Naive thymus-derived CD8-positive, alpha-beta T cell (primary cell): Measurements from ENCODE around the gene KAT8. TPM values are rescaled to one million over a fixed set of nuclear protein-coding genes. Genes with fewer than 3 reads are reported as not detected.
A peak's percentile ranks its signal among the peaks of the same experiment; 100 is the strongest.
"Not testable (repeated sequence)": the region's sequence is repeated elsewhere in the genome, so short reads cannot be mapped to it uniquely, and the experiment has no call there.

Experiments
- ATAC-seq, 2 donors: fragments of 150-1000 bp; cut with Tn5 transposase in 1 of 2; sonication (Bioruptor Pico), chemical (Tn5 transposase) in 1 of 2; 1 replicate in 1 of 2; 2 replicates in 1 of 2; pipeline ENCODE4 v1.10.0; 2021; ENCODE audit warnings: mild to moderate bottlenecking in 2 of 2, moderate library complexity in 2 of 2
- POLR2A ChIA-PET: fragments of 350-600 bp; sonication (Branson Sonifier 250); formaldehyde crosslinking; loops from one replicate; lab custom pipeline; 2021; ENCODE audit warnings: antibody characterized with exemption; lab: Charles Lee
- DNase-seq, 10 donors: peaks; one replicate each; pipeline versions ENCODE4 v3.0.0 to v3.0.0-alpha.2; 2020 to 2022
- H3K27ac Mint-ChIP-seq, 10 donors: one replicate each; pipeline ENCODE4 v1.8.0; 2020 to 2022; ENCODE audit warnings: mild to moderate bottlenecking in 10 of 10, mixed read lengths in 10 of 10, moderate library complexity in 4 of 10, inconsistent platforms in 1 of 10
- H3K27me3 Mint-ChIP-seq, 5 donors: one replicate each; pipeline ENCODE4 v1.8.0; 2021 to 2022; ENCODE audit warnings: mixed read lengths in 5 of 5
- H3K36me3 Mint-ChIP-seq, 3 donors: one replicate each; pipeline ENCODE4 v1.8.0; 2020 to 2022; ENCODE audit warnings: mixed read lengths in 3 of 3, mild to moderate bottlenecking in 2 of 3, inconsistent platforms in 1 of 3
- H3K4me1 Mint-ChIP-seq, 4 donors: one replicate each; pipeline ENCODE4 v1.8.0; 2021 to 2022; ENCODE audit warnings: mixed read lengths in 4 of 4
- H3K4me3 Mint-ChIP-seq, 10 donors: one replicate each; pipeline ENCODE4 v1.8.0; 2020 to 2022; ENCODE audit warnings: mild to moderate bottlenecking in 10 of 10, mixed read lengths in 10 of 10, moderate library complexity in 6 of 10, inconsistent platforms in 1 of 10
- H3K9me3 Mint-ChIP-seq, 9 donors: one replicate each; pipeline ENCODE4 v1.8.0; 2020 to 2022; ENCODE audit warnings: mixed read lengths in 9 of 9, mild to moderate bottlenecking in 3 of 9, inconsistent platforms in 1 of 9, moderate library complexity in 1 of 9
- polyA plus RNA-seq, 3 donors: library from polyadenylated mRNA; unstranded; fragments of 300-500 nt; fragmentation: Illumina TruSeq; gene quantifications; one replicate each; pipeline ENCODE4 v1.2.3, GENCODE V29; 2021
- total RNA-seq, 8 experiments: library from RNA in 2 of 8; stranded (reverse) in 2 of 8; gene quantifications; one replicate each; pipeline ENCODE4 v1.2.3 and lab custom pipeline; 2021 to 2026

Gene KAT8
- total and polyA plus RNA-seq, 5 experiments from 2014 or later: 58.0 to 123 (median 90.5) TPM

GRCh38 chr16:31144418-31144817 is 27.0 kb downstream of the KAT8 start:
- H3K9me3 Mint-ChIP-seq, DNase-seq, ATAC-seq, H3K27me3 Mint-ChIP-seq, H3K36me3 Mint-ChIP-seq: not testable (repeated sequence)
- POLR2A ChIA-PET: interaction anchor here (3.5 to 7.2 kb wide), 2 partner anchors 33 to 39 kb away, joined by 28 to 240 read pairs; partner anchors contain the start of gene FUS
- Mint-ChIP-seq H3K4me3 (peak overlapping the region in 6 of 10 donors; percentile 45 to 79 (median 72)), H3K4me1 (peaks cover 9 to 22% (median 15%) of the 10 kb centered on the region in 4 donors), H3K27ac (peak overlapping the region in 4 of 10 donors; percentile 25 to 70 (median 54))

GRCh38 chr16:31145398-31145990 is 28.0 kb downstream of the KAT8 start:
- POLR2A ChIA-PET: interaction anchor here (0.6 to 7.2 kb wide), 4 partner anchors 32 to 55 kb away, joined by 3 to 240 read pairs (median 8); partner anchors contain the start of gene FUS
- H3K9me3 Mint-ChIP-seq: no peaks in the 10 kb centered on the region
- H3K27ac Mint-ChIP-seq: no peak overlapping the region
- H3K36me3 Mint-ChIP-seq: no peaks in the 10 kb centered on the region
- H3K4me1 Mint-ChIP-seq: peaks cover 9 to 22% (median 15%) of the 10 kb centered on the region in 4 donors
- ATAC-seq: no peak
- DNase-seq: no peak
- peaks cover 0 to 5% (median 0%) of the 10 kb centered on the region in 5 donors for H3K27me3 Mint-ChIP-seq
- no peak overlapping the region for H3K4me3 Mint-ChIP-seq

- H3K4me1 Mint-ChIP-seq: peaks cover 5 to 14% (median 6%) of the 10 kb centered on the region in 4 donors
- ATAC-seq (no peak), DNase-seq (no peak)
- no peaks in the 10 kb centered on the region for H3K9me3 Mint-ChIP-seq
- no peak overlapping the region for H3K4me3 Mint-ChIP-seq
- H3K27ac Mint-ChIP-seq: peak overlapping the region in 1 of 10 donors; percentile 60
- H3K36me3 Mint-ChIP-seq: no peaks in the 10 kb centered on the region
- peaks cover 0 to 5% (median 0%) of the 10 kb centered on the region in 5 donors for H3K27me3 Mint-ChIP-seq
- POLR2A ChIA-PET: no interaction called here
Observed at GRCh38 chr16:31147574-31147973, 30.1 kb downstream of the KAT8 start.

- Mint-ChIP-seq H3K27me3 (peaks cover 0 to 5% (median 0%) of the 10 kb centered on the region in 5 donors), H3K4me3 (no peak overlapping the region), H3K27ac (no peak overlapping the region), H3K4me1 (peaks cover 5 to 14% (median 6%) of the 10 kb centered on the region in 4 donors), H3K36me3 (no peaks in the 10 kb centered on the region), H3K9me3 (no peaks in the 10 kb centered on the region)
- POLR2A ChIA-PET: no interaction called here
- ATAC-seq: peak in 1 of 2 donors; percentile 42
- DNase-seq: peak in 1 of 10 donors; percentile 40
Observed at GRCh38 chr16:31148281-31148728, 30.8 kb downstream of the KAT8 start.

GRCh38 chr16:31148896-31149295 is 31.4 kb downstream of the KAT8 start:
- ATAC-seq (no peak), DNase-seq (peak in 1 of 10 donors; percentile 52)
- Mint-ChIP-seq H3K9me3 (no peaks in the 10 kb centered on the region), H3K4me1 (peaks cover 0 to 9% (median 2%) of the 10 kb centered on the region in 4 donors), H3K27me3 (peaks cover 0 to 5% (median 0%) of the 10 kb centered on the region in 5 donors), H3K27ac (no peak overlapping the region), H3K36me3 (no peaks in the 10 kb centered on the region), H3K4me3 (no peak overlapping the region)
- POLR2A ChIA-PET: no interaction called here

- DNase-seq (no peak), ATAC-seq (no peak)
- H3K27me3 Mint-ChIP-seq: peaks cover 0 to 5% (median 0%) of the 10 kb centered on the region in 5 donors
- H3K9me3 Mint-ChIP-seq: no peaks in the 10 kb centered on the region
- H3K36me3 Mint-ChIP-seq: no peaks in the 10 kb centered on the region
- H3K27ac Mint-ChIP-seq: no peak overlapping the region
- peaks cover 0 to 4% (median 2%) of the 10 kb centered on the region in 4 donors for H3K4me1 Mint-ChIP-seq
- POLR2A ChIA-PET: no interaction called here
- H3K4me3 Mint-ChIP-seq: no peak overlapping the region
Observed at GRCh38 chr16:31149332-31149731, 31.9 kb downstream of the KAT8 start.

- ATAC-seq (no peak), DNase-seq (peak in 1 of 10 donors; percentile 37)
- H3K36me3 Mint-ChIP-seq: no peaks in the 10 kb centered on the region
- H3K27me3 Mint-ChIP-seq: peaks cover 0 to 5% (median 0%) of the 10 kb centered on the region in 5 donors
- H3K9me3 Mint-ChIP-seq: no peaks in the 10 kb centered on the region
- POLR2A ChIA-PET: no interaction called here
- peaks cover 0 to 4% (median 2%) of the 10 kb centered on the region in 4 donors for H3K4me1 Mint-ChIP-seq
- no peak within 1 kb of the TSS for H3K27ac Mint-ChIP-seq
- no peak within 1 kb of the TSS for H3K4me3 Mint-ChIP-seq
Observed at GRCh38 chr16:31149894-31150890, 32.7 kb downstream of the KAT8 start, which contains the start of gene PRSS36. Gene PRSS36, minus strand, starts transcription at chr16:31150066. Its CDS starts 31 bp downstream, at chr16:31150035.

- H3K27ac Mint-ChIP-seq, H3K9me3 Mint-ChIP-seq, H3K4me3 Mint-ChIP-seq, H3K4me1 Mint-ChIP-seq, ATAC-seq, H3K27me3 Mint-ChIP-seq, DNase-seq, POLR2A ChIA-PET, H3K36me3 Mint-ChIP-seq: not testable (repeated sequence)
Observed at GRCh38 chr16:31150976-31151375, 33.5 kb downstream of the KAT8 start.

GRCh38 chr16:31157136-31157535 is 39.7 kb downstream of the KAT8 start:
- Mint-ChIP-seq H3K27ac (peak overlapping the region in 3 of 10 donors; percentile 35 to 66 (median 60)), H3K4me3 (peak overlapping the region in 8 of 10 donors; percentile 31 to 65 (median 48)), H3K4me1 (peaks cover 0 to 11% (median 5%) of the 10 kb centered on the region in 4 donors), H3K27me3 (no peaks in the 10 kb centered on the region), H3K36me3 (no peaks in the 10 kb centered on the region), H3K9me3 (no peaks in the 10 kb centered on the region)
- POLR2A ChIA-PET: interaction anchor here (0.7 to 3.5 kb wide), 6 partner anchors 11 to 130 kb away, joined by 3 to 20 read pairs (median 6); partner anchors contain the start of gene FUS
- DNase-seq (no peak), ATAC-seq (no peak)

GRCh38 chr16:31167315-31167714 is 49.9 kb downstream of the KAT8 start:
- DNase-seq (no peak), ATAC-seq (no peak)
- H3K27me3 Mint-ChIP-seq: no peaks in the 10 kb centered on the region
- no peaks in the 10 kb centered on the region for H3K36me3 Mint-ChIP-seq
- POLR2A ChIA-PET: interaction anchor here (0.9 to 2.3 kb wide), 4 partner anchors 10 to 24 kb away, joined by 3 to 16 read pairs (median 8); partner anchors contain the start of gene FUS
- no peak overlapping the region for H3K4me3 Mint-ChIP-seq
- no peak overlapping the region for H3K27ac Mint-ChIP-seq
- no peaks in the 10 kb centered on the region for H3K9me3 Mint-ChIP-seq
- H3K4me1 Mint-ChIP-seq: peaks cover 0 to 2% (median 1%) of the 10 kb centered on the region in 4 donors

GRCh38 chr16:31168848-31169247 is 51.4 kb downstream of the KAT8 start:
- DNase-seq: no peak
- H3K4me3 Mint-ChIP-seq: no peak overlapping the region
- no peaks in the 10 kb centered on the region for H3K9me3 Mint-ChIP-seq
- H3K27ac Mint-ChIP-seq: peak overlapping the region in 1 of 10 donors; percentile 62
- POLR2A ChIA-PET: interaction anchor here (2.2 kb wide), 1 partner anchor 11 kb away, joined by 10 read pairs; the partner anchor contains the start of gene FUS
- peaks cover 0 to 2% (median 1%) of the 10 kb centered on the region in 4 donors for H3K4me1 Mint-ChIP-seq
- H3K36me3 Mint-ChIP-seq: no peaks in the 10 kb centered on the region
- no peaks in the 10 kb centered on the region for H3K27me3 Mint-ChIP-seq
- ATAC-seq: no peak

- POLR2A ChIA-PET: interaction anchor here (1.3 kb wide), 1 partner anchor 28 kb away, joined by 3 read pairs; no protein-coding TSS in a partner anchor
- not testable (repeated sequence) for H3K27ac Mint-ChIP-seq, H3K9me3 Mint-ChIP-seq, H3K36me3 Mint-ChIP-seq, DNase-seq, H3K27me3 Mint-ChIP-seq, H3K4me1 Mint-ChIP-seq, H3K4me3 Mint-ChIP-seq, ATAC-seq
Observed at GRCh38 chr16:31170048-31170447, 52.6 kb downstream of the KAT8 start.
